Fibroblast of lung (primary cell): ENCODE data around the gene CCDC174.

Experiments used
- CTCF ChIP-seq, 2 donors: IDR thresholded peaks in 1 of 2; conservative IDR thresholded peaks in 1 of 2; 1 replicate in 1 of 2; 2 replicates in 1 of 2; pipeline ENCODE4 v1.5.1; 2011 to 2012; ENCODE audit warnings: low read length in 2 of 2, control low read depth in 1 of 2, inconsistent platforms in 1 of 2, low read depth in 1 of 2, mild to moderate bottlenecking in 1 of 2
- EZH2 ChIP-seq: IDR thresholded peaks from 2 replicates; pipeline ENCODE4 v1.5.1; 2012; ENCODE audit warnings: low read length, control low read depth, mild to moderate bottlenecking; ENCODE audit errors: missing control alignments

GRCh38 chr3:14700891-14701290, 49.3 kb downstream of the CCDC174 start:
- no peak for TF ChIP-seq EZH2
- TF ChIP-seq CTCF (conservative IDR thresholded peaks at IDR 0.05 in 1 of 2, IDR thresholded peaks at IDR 0.05 in 1 of 2; ENCODE audit: low read depth in 1 of 2, low read length in 2 of 2), result no peak
